NCI-H2107 treated with DMSO at 0.1 percent for 48 hours (cell line): ENCODE measurements around the gene ZNF639.
"Not testable (repeated sequence)": the region's sequence is repeated elsewhere in the genome, so short reads cannot be mapped to it uniquely, and the experiment has no call there.

ENCODE experiments used
- DNase-seq: peaks from one replicate; lab custom pipeline; 2025; ENCODE audit not compliant: unreplicated experiment; lab: John Stamatoyannopoulos, UW

The ZNF639 gene, protein sequence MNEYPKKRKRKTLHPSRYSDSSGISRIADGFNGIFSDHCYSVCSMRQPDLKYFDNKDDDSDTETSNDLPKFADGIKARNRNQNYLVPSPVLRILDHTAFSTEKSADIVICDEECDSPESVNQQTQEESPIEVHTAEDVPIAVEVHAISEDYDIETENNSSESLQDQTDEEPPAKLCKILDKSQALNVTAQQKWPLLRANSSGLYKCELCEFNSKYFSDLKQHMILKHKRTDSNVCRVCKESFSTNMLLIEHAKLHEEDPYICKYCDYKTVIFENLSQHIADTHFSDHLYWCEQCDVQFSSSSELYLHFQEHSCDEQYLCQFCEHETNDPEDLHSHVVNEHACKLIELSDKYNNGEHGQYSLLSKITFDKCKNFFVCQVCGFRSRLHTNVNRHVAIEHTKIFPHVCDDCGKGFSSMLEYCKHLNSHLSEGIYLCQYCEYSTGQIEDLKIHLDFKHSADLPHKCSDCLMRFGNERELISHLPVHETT

DNA sequence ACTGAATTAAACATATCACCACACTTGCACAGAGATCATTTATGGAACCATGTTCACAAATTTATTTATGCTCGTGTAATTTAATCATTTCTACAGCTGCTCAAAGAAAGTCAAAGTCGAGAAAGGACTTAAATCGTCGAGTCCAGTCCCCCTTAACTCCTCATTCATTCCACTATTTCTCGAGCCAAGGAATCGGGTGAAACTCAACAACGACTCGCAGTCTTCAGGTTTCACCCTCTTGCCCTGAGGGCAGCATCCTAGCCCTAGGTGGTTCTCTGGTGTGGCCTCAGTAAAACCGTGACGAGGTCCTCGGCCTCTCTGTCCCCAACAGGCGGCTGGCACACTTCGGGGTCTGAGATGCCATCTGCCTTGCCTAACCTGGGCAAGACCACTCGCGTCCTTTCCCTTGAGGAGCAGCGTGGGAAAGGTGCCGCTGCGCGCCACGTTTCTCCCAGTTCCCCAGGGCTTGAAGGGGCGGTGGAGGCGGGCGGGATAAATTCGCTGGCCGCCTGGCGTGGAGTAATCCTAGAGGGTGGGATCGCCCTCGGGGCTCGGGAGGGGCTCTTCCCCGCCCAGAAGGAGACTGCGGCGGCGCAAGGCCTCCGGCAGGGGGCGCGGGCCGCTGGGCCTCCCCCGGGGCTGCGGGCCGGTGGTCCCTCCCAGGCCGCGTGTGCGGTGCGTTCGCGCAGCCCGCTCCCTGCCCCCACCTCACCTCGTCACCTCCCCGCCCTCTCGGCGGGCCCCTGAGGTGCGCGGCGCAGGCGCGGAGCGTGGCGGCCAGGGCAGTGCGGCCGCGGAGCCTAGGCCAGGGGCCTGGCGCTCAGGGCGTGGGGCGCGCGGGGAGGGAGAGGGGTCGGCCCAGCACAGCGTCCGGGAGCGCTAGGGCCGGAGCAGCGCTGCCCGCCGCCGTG is at the start of gene ZNF639:
Gene ZNF639, plus strand, starts transcription at position 746 of the 911 bp plus-strand sequence. CDS start 5,263 bp downstream, outside the sequence.
- peak; percentile 84 for DNase-seq

DNA sequence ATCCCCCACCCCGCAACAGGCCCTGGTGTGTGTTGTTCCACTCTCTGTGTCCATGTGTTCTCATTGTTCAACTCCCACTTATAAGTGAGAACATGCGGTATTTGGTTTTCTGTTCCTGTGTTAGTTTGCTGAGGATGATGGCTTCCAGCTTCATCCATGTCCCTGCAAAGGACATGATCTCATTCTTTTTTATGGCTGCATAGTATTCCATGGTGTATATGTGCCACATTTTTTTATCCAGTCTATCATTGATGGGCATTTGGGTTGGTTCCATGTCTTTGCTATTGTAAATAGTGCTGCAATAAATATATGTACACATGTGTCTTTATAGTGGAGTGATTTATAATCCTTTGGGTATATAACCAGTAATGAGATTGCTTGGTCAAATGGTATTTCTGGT is 48.4 kb upstream of the ZNF639 start:
- DNase-seq: not testable (repeated sequence)

DNA sequence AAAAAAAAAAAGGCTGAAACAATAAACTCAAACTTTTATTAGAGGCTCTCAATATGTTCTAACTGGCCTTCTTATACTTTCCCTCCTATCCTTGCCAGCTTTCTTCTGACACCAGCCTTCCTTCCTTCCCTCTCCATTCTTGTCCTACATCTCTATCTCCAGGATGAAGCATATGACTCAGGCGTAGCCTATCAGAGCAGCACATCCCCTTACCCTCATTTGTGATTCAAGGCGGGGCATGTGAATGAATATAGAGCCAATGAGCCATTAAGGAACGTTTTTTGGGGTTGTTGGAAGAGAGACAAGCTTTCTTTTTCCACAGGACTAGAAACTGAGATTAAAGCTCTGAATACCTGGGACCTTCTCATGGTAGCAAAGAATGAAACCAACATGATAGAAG is 46.8 kb upstream of the ZNF639 start:
- DNase-seq: no peak

DNA sequence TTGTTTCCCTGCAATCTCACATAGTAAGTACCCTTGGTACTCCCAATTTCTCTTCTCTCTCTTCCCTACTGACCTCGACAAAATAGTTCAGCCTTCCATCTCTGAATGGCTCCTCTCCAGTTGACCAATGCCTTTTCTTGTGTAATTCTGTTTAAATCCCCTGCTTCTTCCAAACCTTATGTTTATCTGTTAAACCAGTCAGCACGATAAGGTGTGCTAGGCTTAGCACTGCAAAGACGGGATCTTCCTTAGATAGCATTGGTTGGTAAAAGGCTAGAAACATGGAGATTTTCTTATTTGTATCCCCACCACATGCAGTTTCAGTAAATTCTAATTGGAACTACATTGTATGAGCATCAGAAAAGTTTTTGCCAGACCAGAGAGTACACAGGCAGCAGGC is 46.1 kb upstream of the ZNF639 start:
- DNase-seq: no peak

DNA sequence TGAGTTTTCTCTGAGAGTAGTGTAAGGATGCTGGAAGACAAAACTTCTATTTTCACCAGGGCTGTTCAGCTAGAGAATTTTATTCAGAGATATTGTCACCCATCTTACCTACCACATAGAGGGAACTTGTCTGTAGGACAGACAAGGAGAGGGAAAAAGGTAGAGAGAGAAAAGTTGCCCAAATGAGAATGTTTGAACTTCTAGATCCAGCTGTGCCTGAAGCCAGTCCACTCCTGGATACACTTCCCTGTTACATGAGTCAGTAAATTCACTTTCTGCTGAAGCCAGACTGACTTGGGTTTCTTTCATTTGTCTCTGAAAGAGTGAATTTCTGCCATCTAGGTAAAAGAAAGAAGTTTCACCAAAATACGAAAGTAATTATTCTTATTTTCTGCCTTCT is 44.7 kb upstream of the ZNF639 start:
- no peak for DNase-seq

DNA sequence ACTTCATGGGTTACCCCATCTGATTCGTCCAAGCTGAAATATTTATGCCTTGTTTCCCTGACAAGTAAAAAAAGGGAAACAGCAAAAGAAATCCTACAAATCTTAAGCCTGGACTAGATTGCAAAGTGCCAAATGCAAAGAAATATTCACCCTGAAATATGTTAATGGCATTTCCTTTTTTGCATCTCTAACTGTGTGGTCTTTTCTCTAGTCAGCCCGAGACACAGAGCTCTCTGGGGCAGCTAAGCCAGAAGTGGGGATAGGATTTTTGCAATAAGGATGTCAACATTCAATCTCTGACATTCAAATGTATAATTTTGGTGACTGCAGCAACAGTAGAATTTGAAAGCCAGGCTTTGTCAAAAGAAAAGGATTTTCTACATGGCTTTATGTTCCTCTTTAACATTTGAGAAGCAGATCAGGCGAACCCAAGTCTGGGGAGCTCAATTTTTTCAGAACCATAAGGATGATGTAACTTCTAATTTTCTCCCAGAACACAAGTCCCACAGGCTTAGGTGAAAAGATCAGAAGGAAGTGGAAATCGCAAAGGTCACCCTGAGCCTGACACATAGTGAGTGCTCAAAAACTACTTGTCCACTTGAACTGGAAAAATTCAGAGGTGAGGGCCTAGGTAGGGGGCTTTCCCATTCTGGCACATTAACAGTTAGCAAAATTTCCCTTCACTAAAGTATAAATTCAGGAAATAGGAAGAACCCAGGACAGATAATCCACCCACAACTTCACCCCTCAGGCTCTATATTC is 43.7 kb upstream of the ZNF639 start:
- DNase-seq: no peak

DNA sequence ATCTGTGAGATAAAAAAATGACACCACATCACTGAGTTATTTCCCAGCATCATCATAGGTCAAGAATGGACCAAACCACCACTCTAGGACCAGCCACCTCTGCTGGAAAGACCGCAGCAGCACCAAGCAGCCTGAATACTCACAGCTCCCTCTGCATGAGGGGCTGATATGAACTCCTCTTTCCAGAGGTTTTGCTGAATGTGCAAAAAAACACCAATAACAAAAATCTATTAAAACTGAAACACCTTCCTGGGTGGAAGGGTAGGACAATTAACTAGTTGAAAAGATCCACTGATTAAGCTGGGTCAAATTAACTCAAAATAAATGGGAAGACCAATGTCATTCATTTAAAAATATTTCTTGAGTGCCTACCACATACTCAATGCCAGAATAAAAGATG is 43.0 kb upstream of the ZNF639 start:
- no peak for DNase-seq

DNA sequence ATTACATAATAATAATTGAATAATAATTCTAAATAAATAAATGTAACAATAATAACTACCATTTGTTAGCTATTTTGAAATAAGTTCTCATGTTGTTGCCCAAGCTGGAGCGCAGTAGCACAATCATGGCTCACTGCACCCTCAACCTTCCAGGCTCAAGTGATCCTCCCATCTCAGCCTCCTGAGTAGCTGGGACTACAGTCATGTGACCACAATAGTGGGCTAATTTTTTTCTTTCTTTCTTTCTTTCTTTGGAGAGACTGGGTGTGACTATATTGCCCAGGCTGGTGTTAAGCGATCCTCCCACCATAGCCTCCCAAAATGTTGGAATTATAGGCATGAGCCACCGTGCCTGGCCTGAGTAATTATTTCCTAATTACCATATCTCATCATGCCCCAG is 41.0 kb upstream of the ZNF639 start:
- DNase-seq: no peak

DNA sequence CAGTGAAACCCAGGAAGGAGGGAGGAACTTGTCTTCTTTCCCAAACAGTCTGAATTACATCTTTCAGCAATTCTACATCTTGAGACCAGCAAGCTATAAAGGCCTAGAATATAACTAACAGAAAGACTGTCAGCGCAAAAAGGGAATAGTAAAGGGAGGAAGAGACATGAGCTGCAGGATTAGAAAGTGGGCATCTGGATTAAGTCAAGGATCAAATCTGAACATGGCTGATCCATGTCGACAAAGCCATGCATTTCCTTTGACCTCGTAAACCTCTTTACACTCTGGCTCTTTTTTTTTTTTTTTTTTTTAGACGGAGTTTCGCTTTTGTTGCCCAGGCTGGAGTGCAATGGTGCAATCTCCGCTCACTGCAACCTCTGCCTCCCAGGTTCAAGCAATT is 36.5 kb upstream of the ZNF639 start:
- DNase-seq: no peak

DNA sequence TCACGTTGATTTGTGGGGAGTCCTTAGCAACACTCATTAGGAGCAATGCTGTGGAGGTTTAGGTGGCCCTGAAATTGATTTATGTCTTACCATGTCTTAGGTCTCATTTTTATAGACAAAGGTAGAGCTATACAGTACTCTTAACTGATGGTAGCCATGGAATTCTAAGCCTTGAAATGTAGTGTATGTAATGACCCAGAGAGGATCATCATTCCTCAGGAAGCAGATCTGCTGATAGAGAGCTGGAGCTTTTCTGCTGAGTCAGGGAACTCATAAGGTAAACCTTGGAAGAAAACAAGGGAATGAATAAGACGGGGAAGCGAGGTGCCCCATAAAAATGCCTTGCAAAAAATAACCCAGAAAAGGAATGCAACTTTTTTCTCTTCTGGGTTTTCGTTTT is 34.0 kb upstream of the ZNF639 start:
- no peak for DNase-seq

DNA sequence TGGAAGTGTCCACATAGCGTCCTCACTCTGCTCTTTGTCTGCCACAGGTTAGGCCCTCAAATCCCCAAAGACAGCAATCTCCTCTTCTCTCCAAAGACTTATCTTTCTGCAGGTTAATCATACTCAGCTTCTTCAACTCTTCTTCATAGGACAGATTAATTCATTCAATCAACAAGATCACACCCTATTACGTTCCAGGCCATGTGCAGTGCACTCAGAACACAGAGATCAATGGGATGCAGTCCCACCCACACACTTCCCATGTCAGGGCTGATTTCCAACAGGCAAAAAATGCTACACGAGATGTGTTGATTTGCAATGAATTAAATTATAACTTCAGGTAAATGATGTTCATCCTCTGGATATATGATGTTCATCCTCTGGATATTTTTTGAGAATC is 33.5 kb upstream of the ZNF639 start:
- DNase-seq: no peak

DNA sequence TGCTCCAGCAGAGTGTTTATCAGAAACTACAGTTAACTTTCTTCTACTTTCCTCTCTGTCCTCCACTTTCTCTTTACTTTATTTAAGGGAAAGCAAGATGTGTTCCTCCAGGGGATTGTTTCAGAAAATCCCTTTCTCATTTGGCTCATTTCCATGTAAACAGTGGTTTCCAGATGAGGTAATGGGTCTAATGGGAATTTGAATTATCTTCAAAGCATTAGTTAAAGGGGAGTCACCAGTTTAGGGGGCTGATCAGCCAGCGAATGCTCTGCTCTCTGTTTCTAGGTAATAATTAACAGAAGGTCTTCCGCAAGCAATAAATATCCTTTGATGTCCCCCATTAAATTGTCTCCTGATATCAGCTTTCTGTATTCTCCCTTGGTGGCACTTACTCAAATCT is 30.4 kb upstream of the ZNF639 start:
- DNase-seq: no peak

DNA sequence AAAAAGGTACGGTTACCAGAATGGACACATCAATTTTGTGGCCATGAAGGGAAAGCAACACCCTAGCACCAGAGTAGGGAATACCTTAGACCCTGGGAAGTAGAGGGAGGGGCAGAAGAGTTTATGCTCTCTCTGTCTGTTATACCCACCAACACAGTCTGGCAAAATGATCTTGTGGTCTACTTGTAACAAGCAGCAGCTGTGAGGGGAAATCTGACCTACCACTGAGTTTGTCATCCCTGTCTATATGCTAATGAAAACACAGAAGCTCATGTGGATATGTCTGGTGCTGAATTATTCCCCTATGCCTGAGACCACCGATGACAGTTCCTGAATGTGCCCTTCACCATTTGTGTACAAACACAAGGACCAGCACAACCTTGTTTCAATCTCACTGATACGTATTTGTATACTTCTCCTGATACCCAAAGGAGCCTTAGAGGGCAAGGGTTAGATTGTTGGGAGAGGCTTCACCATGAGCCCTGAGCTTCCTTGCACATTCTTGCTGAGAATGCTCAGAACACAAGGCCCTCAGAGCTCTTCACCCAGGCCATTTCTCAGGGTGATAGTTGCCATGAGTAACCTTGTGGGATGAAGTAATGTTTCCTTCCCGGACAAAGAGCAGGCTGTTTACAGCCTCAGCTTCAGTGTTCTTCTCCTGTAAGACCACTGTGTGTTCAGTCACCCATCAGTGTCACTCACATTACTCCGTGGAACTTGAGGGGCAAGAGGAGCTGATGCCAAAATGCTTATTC is 24.7 kb upstream of the ZNF639 start:
- DNase-seq: peak; percentile 49

DNA sequence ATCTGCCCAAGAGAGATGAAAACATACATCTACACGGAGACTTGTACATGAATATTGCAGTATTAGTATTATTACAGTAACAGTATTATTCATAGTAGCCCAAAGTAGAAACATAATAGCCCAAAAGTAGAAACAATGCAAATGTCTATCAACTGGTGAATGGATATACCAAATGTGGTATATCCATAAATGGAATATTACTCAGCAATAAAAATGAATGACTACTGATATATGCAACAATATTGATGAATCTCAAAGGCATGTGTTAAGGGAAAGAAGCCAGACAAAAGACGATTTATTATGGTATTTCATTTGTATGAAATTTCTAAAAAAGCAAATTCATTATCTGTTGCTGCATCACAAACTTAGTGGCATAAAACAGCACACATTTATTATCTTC is 23.5 kb upstream of the ZNF639 start:
- DNase-seq: no peak

DNA sequence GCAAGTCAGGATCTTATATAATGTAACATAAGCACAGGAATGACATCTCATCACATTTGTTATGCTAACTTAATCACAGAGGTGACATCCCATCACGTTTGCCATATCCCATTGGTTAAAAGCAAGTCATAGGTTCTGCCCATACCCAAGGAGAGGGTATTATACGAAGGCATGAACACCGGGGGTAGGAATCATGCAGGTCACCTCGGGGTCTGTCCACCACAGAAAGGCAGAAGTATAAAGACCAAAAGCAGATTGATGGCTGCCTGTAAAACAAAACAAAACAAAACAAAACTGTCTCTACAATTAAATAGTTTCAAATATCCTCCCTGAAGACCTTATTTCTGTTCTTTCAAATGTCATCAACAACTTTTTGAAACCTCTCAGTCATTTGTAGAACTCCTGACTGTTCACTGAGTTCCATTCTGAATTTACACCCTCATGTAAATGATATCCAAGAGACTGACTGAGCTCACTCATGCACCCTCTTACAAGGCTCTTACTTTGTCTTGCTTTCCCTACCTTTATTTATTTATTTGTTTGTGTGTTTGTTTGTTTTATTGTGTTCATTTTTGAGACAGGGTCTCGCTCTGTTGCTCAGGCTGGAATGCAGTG is 22.7 kb upstream of the ZNF639 start:
- DNase-seq: no peak

DNA sequence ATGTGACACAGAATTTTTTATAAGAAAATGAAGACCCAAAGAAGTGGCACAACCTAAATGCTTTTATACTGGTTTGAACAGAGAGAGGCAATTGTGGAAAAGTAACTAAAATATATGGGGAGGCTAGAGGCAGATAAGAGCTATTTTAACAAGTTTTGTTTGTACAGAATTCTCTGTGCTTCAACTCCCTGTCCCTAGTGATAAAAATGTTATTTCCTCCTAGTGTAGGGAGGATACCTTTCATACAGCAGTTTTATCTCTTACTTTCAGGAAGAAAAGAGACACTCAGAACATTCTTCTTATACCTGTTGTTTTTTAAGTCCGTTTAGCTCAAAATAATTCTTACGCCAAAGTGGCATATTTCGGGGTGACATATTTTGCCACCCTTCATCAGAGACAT is 21.2 kb upstream of the ZNF639 start:
- DNase-seq: no peak

DNA sequence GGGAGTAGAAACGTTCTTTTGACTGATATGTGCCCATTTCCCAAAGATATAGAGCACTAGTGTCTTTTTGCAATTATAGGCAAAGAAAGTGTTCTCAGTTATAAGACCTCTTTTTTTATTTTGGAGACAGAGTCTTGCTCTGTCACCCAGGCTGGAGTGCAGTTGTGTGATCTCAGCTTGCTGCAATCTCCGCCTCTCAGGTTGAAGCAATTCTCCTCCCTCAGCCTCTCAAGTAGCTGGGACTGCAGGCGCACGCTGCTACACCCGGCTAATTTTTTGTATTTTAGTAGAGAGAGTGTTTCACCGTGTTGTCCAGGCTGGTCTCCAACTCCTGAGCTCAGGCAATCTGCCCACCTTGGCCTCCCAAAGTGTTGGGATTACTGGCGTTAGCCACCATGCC is 20.7 kb upstream of the ZNF639 start:
- no peak for DNase-seq

DNA sequence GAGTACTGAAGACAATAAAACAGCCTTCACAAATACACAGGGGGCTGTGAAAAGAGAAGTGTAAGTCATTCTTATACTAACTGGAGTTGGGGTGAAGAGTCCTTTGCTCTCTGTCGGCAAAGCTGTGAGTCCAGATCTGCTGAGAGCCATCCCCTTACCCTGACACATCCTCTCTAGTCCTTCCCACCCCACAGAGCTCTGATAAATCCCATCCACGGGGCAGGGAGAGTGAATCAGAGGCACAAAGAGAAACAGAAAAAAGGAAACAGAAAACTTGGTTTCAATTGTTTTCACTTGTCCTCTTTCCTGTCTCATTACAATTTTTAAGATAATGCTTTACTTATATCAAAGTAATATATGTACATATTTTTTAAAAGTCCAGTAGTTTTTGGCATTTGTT is 18.2 kb upstream of the ZNF639 start:
- no peak for DNase-seq

DNA sequence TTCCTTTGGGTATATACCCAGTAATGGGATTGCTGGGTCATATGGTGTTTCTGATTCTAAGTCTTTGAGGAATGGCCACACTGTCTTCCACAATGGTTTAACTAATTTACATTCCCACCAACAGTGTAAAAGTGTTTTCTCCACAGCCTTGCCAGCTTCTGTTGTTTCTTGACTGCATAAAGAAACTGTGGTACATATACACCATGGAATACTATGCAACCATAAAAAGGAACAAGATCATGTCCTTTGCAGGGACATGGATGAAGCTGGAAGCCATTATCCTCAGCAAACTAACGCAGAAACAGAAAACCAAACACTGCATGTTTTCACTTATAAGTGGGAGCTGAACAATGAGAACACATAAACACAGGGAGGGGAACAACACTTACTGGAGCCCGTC is 15.5 kb upstream of the ZNF639 start:
- DNase-seq: not testable (repeated sequence)

DNA sequence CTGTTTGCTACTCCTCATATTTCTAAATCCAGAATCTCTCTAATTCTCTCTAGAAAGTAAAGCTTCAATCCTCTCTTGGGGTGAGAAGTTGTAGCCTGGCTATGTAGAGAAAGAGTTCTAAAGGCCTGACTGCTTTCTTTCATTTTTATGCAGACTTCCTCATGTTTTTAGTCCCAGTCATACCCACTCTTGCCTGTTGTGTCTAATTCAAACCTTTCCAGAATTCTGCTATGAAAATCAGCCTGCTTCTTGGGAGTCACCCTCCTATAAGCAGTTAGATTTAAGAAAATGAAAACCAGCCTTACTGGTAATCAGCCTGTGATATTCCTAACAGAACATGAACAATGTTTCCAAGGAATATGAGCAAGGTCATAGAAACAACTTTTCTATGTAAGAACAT is 14.8 kb upstream of the ZNF639 start:
- DNase-seq: no peak
